ENCODE data around the gene KRT80.
A peak's percentile ranks its signal among the peaks of the same experiment; 100 is the strongest.

KRT80 gene

GRCh38 chr12:52126605-52127578 is 64.9 kb downstream of the KRT80 start:
- DNase-seq: no peak

- no peak for DNase-seq
These were observed 65.7 kb downstream of the KRT80 start for GRCh38 chr12:52126050-52126604.

- no peak for DNase-seq
These were observed 66.3 kb downstream of the KRT80 start for GRCh38 chr12:52125476-52125900.

GRCh38 chr12:52123487-52124186 is 68.2 kb downstream of the KRT80 start:
- no peak for DNase-seq

GRCh38 chr12:52122904-52123303 is 68.9 kb downstream of the KRT80 start:
- no peak for DNase-seq

- DNase-seq: no peak
These were observed 69.3 kb downstream of the KRT80 start for GRCh38 chr12:52122540-52122871.

- peak; percentile 38 for DNase-seq
These were observed 69.8 kb downstream of the KRT80 start for GRCh38 chr12:52121824-52122539.

- DNase-seq: no peak
These were observed 70.6 kb downstream of the KRT80 start for GRCh38 chr12:52120951-52121823.

GRCh38 chr12:52119398-52120254 is 72.2 kb downstream of the KRT80 start:
- no peak for DNase-seq
